Activated CD4-positive, alpha-beta T cell treated with anti-CD3 and anti-CD28 coated beads, Interleukin-10, Interleukin-2, amounts not matched to agents 100 ng/mL and 50 ng/mL, durations not matched to agents 16 hours and 8 hours (primary cell): ENCODE measurements around the gene ATP6V1G2.
"Not testable (repeated sequence)": the region's sequence is repeated elsewhere in the genome, so short reads cannot be mapped to it uniquely, and the experiment has no call there.

Experiments
- DNase-seq: peaks from one replicate; pipeline ENCODE4 v3.0.0-alpha.2; 2020

The ATP6V1G2 gene

DNA sequence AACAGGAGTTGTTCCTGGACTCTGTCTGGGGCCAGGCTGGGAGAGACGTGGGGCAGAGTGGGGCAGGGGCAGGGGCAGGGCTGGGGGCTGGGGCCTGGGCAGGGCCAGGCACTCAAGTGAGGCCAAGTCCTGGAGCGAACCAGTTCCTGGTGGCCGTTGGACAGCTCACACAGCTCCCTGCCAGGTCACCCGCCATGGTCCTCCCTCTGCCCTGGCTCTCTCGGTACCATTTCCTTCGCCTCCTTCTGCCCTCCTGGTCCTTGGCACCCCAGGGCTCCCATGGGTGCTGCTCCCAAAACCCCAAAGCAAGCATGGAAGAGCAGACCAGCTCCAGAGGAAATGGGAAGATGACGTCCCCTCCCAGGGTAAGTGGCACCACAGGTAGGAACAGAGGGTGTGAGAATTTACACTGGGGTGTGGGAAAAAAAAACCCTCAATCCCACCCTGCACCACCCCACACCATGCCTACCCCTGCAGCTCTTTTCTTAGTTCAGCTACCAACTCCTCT lies 17.5 kb downstream of the ATP6V1G2 start, which contains the start of gene MCCD1:
MCCD1 (plus strand) TSS at position 142 of the 508 bp plus-strand sequence; CDS start at position 195, 53 bp downstream.
- DNase-seq, result no peak

DNA sequence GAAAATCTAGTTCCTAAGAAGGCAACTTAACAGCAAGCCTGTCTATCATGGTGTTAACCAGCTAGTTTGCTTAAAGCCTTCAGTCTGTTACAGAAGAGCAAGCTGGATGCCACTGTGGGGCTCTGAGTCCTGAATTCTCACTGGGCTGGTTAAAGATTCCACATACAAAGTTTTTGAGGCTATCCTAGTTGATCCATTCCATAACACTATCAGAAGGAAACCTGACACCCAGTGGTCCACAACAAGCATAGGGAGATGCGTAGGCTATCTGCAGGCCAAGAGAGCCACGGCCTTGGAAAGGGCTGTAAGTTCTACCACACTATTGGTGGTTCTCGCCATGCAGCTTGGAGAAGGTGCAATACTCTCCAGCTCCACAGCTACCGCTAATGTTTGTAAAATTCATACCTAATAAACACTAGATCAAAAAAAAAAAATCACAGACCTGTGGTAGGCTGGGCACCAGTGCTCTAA lies 18.1 kb downstream of the ATP6V1G2 start:
- no peak for DNase-seq

DNA sequence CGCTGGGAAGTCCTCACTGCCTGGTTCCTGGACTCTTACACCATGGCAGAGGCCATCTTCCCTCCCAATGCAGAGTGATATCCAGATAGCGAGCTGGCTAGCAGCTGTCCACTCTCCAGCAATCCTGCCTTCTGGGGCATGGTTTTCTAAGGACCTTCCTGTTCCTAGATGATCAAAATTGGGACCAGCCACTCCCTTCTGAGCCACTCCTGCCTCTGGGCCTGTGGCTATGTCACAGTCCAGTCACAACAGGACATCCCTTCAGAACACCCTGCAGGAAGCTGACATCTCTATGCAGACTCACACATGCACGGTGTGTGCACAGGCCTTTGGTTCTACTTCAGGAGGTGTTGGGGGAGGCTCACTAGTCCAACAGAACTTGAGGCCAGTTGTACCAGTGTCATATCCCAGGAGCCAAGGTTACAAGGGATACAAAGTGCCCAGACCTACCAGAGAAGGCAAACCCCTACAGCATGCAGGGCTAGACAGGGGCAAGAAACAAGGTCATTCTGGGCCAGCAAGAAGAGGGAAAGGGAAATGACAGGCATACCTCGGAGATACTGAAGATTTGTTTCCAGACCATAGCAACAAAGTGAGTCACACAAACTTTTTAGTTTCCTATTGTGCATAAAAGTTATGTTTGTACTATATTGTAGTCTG lies 20.3 kb downstream of the ATP6V1G2 start:
- no peak for DNase-seq

DNA sequence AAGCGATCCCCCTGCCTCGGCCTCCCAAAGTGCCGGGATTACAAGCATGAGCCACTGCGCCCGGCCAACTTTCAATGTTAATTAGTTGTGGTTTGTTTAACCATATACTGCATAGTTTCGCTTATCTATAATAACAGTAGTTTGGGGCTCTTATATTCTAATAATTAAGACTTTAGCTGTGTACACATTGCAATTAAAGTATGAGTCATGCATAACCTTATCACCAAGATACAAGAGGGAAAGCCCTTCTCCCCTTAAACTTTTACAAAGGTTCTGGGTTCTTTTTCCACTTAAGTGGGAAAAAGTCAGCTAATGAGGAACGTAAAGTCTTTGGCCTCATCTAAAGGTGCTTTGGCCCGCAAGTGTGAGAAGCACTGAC lies 20.9 kb downstream of the ATP6V1G2 start:
- no peak for DNase-seq

DNA sequence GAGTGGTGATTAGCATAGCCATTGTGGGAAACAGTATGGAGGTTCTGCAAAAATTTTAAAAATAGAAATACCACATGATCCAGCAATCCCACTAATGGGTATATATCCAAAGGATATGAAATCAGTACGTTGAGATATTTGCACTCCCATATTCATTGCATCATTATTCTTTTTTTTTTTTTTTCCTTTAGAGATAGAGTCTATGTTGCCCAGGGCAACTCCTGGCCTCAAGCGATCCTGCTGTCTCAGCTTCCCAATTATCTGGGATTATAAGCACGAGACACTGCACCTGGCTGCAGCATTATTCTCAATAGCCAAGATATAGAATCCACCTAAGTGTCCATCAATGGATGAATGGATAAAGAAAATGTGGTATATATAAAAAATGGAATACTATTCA lies 24.6 kb downstream of the ATP6V1G2 start:
- DNase-seq, result no peak

DNA sequence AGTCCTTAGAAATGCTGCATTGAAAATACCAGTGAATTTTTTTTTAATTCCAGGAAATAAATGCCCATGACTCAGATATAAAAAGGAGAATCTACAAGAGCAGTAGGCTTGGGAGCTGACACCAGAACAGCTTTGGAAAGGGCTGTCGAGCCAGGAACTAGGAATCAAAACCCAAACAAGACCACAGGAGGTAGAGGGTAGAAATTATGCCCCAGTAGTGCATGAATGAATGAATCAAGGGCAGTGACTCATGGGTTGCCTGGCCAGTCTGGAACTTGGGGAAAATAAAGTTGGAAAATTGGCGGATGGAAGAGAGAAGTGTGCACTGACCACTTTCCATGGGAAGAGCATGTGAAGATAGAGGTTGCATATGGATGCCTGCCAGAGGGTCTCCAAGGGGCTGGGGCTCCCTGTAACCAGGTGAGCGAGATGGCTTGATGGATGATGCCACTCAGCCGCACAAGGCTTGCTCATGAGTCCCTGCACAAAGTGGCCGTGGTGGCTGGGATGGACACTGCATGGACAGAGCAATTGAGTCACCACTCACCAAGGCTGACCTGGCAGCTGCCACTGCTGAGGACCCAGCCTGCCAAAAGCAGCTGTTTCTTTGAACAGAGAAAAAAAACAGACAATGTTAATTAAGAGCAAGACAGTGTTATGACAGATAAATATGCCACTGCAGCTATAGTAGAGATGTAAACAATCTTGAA lies 32.8 kb downstream of the ATP6V1G2 start:
- DNase-seq, result no peak

DNA sequence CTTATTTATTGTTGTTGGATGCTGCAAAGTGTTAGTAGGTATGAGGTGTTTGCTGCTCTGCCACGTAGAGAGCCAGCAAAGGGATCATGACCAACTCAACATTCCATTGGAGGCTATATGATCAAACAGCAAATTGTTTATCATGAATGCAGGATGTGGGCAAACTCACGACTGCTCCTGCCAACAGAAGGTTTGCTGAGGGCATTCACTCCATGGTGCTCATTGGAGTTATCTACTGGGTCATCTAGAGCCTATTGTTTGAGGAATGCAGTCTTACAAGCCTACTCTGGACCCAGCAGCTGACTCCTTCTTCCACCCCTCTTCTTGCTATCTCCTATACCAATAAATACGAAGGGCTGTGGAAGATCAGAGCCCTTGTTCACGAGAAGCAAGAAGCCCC lies 36.4 kb downstream of the ATP6V1G2 start:
- no peak for DNase-seq

DNA sequence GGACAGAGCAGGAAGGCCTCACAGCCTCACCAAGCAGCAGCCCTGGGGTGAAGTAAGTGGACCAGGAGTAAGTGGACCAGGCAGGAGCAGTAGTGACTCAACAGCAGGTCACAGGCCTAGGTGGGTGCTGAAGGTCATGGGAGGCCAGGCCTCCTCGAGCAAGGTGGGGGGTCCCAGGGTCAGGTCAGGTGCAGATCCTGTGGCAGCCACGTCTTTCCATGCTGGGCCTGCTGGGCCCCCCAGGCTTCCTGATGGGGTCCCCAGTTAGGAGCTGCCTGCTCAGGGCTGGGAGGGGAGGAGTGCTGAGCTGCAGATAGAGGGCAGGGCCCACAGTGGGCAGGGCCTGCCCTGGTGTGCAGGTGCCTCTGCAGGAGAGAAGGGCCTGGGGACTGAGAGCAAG lies 37.4 kb downstream of the ATP6V1G2 start:
- DNase-seq, result not testable (repeated sequence)

DNA sequence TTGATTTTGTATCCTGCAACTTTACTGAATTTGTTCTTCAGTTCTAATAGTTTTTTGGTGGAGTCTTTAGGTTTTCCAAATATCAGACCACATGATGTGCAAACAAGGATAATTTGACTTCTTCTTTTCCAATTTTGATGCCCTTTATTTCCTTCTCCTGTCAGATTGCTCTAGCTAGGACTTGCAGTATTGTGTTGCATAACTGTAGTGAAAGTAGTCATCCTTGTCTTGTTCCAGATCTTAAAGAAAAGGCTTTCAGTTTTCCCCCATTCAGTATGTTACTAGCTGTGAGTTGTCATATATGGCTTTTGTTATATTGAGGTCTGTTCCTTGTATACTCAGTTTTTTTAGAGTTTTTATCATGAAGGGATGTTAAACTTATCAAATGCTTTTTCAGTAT lies 43.8 kb downstream of the ATP6V1G2 start:
- no peak for DNase-seq

DNA sequence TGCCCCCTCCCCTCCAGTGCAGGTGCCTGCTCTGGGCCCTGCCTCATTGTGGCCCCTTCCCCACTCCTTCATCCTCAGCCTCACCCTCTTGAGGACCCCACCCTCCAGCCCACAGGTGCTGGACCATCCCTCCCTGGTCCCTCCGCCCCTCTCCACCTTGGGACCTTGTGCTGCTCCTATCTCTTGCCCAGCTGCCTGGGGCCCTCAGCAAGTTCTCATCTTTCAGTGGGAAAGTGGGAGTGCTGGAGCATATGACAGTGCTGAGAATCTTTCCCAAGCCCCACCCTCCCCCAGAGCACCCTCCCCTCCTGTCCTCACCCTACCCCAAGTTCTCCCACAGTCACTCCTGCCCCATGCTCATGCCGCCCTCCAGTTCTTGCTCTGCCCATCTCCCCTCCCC lies 46.8 kb downstream of the ATP6V1G2 start:
- DNase-seq, result not testable (repeated sequence)

DNA sequence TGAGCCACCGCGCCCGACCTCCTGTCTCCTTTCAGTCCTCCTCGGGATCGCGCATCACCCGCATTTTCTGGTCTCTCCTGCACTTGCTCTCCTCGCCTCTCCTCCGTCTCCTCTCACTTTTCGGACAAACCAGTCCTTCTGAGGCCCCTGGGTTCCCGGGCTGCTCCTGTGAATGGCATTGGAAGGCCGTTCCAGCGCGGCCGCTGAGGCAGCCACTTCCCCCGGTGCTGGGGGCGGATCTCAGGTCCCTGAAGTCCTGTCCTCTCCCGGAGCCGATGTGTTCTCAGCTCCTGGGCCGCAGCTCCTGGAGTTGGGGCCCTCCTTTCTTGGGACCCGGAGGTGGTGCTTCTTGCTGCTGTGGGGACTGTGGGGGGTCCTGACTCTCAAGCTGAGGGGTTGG lies 47.7 kb downstream of the ATP6V1G2 start:
- no peak for DNase-seq

DNA sequence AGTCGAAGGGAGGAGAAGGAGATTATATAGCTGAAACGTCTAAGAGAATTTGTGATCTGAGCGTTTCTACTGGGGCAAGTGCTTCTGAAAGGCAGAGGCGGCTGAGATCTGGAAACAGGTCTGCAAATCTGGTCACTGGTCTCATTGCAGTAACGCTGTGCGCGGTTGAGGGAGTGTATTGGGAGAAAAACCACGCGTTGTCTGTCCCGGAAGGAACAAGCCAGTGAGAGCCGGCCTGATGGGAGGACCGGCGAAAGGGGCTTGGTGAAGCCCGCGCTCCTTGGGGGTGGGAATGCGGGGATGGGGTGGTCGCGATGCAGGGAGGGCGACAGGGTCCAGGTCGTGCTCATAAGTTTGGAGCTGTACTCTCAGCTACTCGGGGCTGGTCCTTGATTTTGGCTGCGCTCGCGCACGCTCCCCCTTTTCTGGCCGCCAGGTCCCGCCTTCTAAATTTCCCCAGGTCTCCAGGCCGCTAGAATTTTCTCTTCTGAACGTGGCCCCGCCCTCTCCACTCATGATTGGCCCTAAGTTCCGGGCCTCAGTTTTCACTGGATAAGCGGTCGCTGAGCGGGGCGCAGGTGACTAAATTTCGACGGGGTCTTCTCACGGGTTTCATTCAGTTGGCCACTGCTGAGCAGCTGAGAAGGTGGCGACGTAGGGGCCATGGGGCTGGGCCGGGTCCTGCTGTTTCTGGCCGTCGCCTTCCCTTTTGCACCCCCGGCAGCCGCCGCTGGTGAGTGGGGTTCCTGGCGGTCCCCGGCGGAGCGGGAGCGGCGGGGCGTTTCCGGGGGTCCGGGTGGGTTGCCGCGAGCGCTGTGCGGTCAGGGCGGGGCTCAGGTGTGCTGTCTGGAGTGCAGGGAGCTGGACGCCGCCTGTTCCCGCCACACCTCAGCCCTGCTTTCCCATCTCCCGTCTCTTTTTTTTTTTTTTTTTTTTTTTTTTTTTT lies 48.6 kb downstream of the ATP6V1G2 start, which contains the start of gene MICB:
MICB (plus strand) TSS at position 615 of the 946 bp plus-strand sequence; CDS start at position 664, 49 bp downstream.
- DNase-seq, result peak; percentile 91

DNA sequence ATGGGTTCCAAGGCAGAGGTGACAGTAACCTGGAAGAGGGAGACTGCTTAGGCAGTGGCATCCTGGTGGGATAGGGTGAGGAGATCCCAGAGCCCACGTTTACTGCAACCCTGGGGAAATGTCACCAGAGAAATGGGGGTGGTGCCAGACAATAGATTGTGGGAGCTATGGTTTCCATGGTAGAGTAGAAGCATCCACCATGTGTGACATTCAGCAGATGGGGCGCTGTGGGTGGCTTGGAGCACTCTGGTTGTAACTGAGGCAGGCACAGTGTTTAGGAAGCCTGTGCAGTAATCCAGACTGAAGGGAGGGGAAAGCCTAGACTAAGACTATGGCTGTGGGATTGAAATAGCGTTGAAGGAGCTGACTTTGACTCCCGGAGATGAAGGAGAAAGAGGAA lies 49.6 kb downstream of the ATP6V1G2 start:
- DNase-seq, result peak; percentile 30

DNA sequence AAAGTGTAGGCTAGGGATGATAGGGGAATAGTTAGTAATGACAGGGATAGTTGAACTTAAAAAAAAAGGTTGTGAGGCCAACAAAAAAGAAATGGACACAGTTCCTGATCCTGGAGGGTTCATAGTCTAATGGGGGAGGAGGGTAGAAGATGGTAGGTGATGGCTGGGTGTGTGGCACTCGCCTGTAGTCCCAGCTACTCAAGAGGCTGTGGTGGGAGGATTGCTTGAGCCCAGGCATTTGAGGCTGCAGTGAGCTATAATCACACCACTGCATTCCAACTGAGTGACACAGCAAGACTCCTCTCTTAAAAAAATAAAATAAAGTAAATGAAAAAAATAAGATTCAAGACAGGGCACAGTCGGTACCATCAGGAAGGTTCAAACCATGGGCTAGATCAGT lies 50.8 kb downstream of the ATP6V1G2 start:
- no peak for DNase-seq
